ENCODE data around the gene NONO. TPM values are rescaled to one million over a fixed set of nuclear protein-coding genes. Genes with fewer than 3 reads are reported as not detected.

NONO gene
- total and polyA plus RNA-seq, 3 donors from 2014 or later = 174 to 262 (median 203) TPM

DNA sequence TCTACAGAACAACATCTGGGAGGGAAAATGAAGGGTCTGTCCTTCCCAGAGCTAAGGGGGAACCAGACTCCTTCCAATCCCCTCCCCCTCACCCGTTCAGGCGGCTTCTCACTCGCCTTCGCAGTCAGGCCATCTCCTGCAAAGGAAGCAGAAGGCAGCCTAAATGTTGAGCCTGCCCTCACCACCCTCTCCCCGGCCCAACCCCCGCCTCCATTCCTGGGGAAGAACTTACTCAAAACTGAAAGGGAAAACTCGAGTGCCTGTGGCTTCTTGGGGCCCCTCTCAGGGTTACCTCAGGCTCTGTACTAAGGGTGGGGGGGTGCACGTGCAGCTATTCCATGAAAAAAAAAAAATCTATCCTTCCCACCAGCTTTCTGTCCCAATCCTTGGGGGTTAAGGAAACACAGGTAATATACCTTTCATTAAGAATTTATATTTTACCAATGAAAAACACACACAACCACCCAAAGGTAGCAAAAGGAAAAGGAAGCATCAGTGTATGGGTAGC lies 31.9 kb upstream of the NONO start:
- H3K27ac ChIP-seq = peak overlapping the region in 1 of 2 donors; percentile 35
- H3K9me3 ChIP-seq = no peaks in the 10 kb centered on the region
- 32 to 38% methylated on average over 6 to 8 of the region's 8 CpGs for WGBS, 2 donors
- TF ChIP-seq POLR2A (IDR thresholded peaks at IDR 0.05) = no peak
- TF ChIP-seq, protein P1, sequence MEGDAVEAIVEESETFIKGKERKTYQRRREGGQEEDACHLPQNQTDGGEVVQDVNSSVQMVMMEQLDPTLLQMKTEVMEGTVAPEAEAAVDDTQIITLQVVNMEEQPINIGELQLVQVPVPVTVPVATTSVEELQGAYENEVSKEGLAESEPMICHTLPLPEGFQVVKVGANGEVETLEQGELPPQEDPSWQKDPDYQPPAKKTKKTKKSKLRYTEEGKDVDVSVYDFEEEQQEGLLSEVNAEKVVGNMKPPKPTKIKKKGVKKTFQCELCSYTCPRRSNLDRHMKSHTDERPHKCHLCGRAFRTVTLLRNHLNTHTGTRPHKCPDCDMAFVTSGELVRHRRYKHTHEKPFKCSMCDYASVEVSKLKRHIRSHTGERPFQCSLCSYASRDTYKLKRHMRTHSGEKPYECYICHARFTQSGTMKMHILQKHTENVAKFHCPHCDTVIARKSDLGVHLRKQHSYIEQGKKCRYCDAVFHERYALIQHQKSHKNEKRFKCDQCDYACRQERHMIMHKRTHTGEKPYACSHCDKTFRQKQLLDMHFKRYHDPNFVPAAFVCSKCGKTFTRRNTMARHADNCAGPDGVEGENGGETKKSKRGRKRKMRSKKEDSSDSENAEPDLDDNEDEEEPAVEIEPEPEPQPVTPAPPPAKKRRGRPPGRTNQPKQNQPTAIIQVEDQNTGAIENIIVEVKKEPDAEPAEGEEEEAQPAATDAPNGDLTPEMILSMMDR (IDR thresholded peaks at IDR 0.05) = no peak
- intact Hi-C loops (cut with DNase I; ENCODE audit: low total_unique reads) = loop anchor here (10.0 kb wide), 1 partner anchor 67 kb away; no protein-coding TSS in a partner anchor
- no peaks in the 10 kb centered on the region for H3K36me3 ChIP-seq (ENCODE audit: low read depth, missing control alignments)
- no peaks in the 10 kb centered on the region for H3K27me3 ChIP-seq
- peaks cover 10% of the 10 kb centered on the region for H3K4me1 ChIP-seq
- H3K4me3 ChIP-seq = no peak overlapping the region
- DNase-seq = no peak

DNA sequence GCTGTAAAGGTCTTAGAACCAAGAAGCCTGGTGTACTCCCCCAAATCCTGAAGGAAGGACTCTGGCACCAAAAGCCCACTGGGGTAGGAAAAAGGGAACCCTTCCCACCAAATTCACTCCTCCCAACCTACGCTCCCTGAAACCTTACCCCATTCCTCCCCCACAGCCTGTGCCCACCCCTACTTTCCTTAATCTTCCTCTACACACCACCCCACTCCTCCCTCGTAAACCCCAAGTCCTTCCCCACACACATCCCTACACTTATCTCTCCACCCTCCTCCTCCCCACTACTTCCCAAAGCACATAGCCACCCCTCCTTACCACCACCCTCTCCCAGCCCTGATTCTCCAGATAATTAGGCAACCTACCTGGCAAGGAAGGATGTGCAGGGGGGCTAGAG lies 31.2 kb upstream of the NONO start:
- H3K4me1 ChIP-seq = peaks cover 10% of the 10 kb centered on the region
- DNase-seq = no peak
- H3K27me3 ChIP-seq = no peaks in the 10 kb centered on the region
- H3K27ac ChIP-seq = no peak overlapping the region
- intact Hi-C loops (cut with DNase I; ENCODE audit: low total_unique reads) = loop anchor here (10.0 kb wide), 1 partner anchor 67 kb away; no protein-coding TSS in a partner anchor
- no peaks in the 10 kb centered on the region for H3K36me3 ChIP-seq (ENCODE audit: low read depth, missing control alignments)
- whole genome bisulfite sequencing, 2 donors = 30 to 60% methylated on average over 1 to 2 of the region's 2 CpGs
- H3K4me3 ChIP-seq = peak overlapping the region in 1 of 2 donors; percentile 65
- H3K9me3 ChIP-seq = no peaks in the 10 kb centered on the region
- TF ChIP-seq, protein P1 (IDR thresholded peaks at IDR 0.05) = no peak
- no peak for TF ChIP-seq POLR2A (IDR thresholded peaks at IDR 0.05)

DNA sequence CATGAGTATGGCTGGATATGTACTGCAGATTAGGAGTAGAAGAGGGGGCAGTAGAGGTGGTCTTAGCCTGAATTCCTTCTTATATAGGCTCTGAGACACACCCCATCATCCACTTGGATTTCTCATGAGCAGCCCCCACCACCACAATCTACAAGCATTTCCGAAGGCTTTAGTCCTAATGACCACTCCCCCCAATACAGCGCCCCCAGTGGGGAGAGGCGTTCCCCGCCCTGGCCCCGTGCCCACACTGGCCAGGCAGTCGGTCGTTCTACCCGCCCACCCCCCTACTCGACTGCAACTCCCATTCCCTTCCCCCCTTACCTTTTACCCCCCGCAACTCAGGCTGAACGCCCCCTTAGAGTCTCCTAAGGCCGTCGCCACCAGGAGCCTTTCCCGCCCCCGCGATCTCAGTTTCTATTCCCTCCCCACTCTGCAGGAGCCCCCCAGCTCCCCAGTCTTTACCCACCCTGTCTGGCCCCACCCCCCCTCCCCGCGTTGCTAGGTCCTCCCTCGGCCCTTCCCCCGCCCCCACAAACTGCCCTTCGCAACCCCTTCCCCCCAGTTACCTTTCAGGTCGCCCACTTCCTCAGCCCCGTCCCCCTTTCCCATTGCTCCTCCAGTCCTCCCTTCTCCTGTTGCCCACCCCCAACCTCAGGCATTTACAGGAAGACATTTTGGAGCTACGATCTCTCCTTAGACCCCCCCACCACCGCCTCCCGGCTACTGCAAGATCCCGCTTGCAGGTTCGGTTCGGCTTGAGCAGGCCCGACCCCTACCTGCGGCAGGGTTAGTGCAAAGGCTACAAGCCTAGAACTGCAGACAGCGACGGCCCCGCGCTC lies 30.0 kb upstream of the NONO start:
- DNase-seq = peak; percentile 44
- H3K4me1 ChIP-seq = peaks cover 10% of the 10 kb centered on the region
- no peaks in the 10 kb centered on the region for H3K9me3 ChIP-seq
- 2% methylated on average over 10 of the region's 35 CpGs; no CpG with 5 or more reads in 1 of the 2 donors for WGBS, 2 donors
- intact Hi-C loops (cut with DNase I; ENCODE audit: low total_unique reads) = loop anchor here (10.0 kb wide), 1 partner anchor 69 kb away; no protein-coding TSS in a partner anchor
- no peaks in the 10 kb centered on the region for H3K36me3 ChIP-seq (ENCODE audit: low read depth, missing control alignments)
- peak overlapping the region; percentile 61 to 65 for H3K4me3 ChIP-seq
- peak overlapping the region; percentile 45 to 84 for H3K27ac ChIP-seq
- TF ChIP-seq, protein P1 (IDR thresholded peaks at IDR 0.05) = peak in 2 of 3 experiments; percentile 14 to 36
- no peak for TF ChIP-seq POLR2A (IDR thresholded peaks at IDR 0.05)
- no peaks in the 10 kb centered on the region for H3K27me3 ChIP-seq

DNA sequence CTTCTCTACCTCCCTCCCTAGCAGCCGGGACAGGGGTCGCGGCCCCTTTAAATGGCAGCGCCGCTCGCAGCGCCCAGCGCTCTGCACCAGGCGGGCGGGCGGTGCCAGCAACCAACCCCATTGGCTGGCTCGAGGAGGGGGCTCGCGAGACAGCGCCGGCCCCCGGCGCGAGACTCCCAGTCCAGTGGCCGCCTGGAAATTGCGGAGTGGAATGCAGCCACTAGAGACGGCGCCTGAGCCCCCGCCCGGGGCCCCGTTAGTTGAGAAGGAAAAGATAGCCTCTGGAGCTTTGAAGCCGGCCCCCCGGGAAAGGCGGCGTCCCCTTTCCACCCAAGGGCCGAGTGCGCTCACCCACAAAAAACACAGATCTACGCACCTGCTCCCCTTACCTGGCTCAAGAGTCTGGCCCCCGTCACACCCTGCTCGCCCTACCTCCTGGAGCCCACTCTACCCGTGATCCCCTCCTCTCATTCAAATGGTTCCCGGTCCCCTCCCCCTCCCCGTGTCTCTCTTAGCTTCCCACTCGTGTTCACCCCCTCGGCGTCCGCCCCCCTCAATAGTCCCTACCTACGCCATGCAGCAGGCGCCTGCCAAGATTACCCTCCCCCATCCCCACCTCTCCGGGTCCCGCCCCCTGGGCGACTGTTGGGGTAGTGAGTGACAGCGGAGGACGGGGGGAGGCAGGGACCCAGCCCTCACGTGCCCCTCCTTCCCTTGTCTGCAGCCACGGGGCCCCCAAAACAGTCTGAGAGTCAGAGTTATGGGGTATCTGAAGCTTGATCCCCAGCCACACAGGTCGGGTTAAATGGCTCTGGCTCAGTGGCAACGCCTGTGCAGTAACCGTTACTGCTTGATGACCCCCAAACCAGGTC lies 29.1 kb upstream of the NONO start, which contains the start of gene ZMYM3:
TSS of gene ZMYM3 (minus strand) at position 49 of the 872 bp plus-strand sequence. CDS start 885 bp downstream, outside the sequence.
- TF ChIP-seq, protein P1 (IDR thresholded peaks at IDR 0.05) = no peak
- no peak for TF ChIP-seq POLR2A (IDR thresholded peaks at IDR 0.05)
- DNase-seq = peak; percentile 89
- intact Hi-C loops (cut with DNase I; ENCODE audit: low total_unique reads) = loop anchor here (10.0 kb wide), 1 partner anchor 70 kb away; no protein-coding TSS in a partner anchor
- Histone ChIP-seq H3K27ac (peak within 1 kb of the TSS; percentile 84 to 87), H3K4me1 (peaks cover 10% of the 10 kb centered on the region), H3K9me3 (no peaks in the 10 kb centered on the region), H3K4me3 (peak within 1 kb of the TSS; percentile 61 to 65), H3K36me3 (ENCODE audit: low read depth, missing control alignments) (no peaks in the 10 kb centered on the region), H3K27me3 (no peaks in the 10 kb centered on the region)
- WGBS, 2 donors = 0 to 1% methylated on average over 7 to 24 of the region's 54 CpGs

Data from testis (tissue), 3 donors.